Neural cell (in vitro differentiated cells): ENCODE measurements around the gene XDH.

Experiments used
- CTCF ChIP-seq: fragments of 450-650 bp; IDR thresholded peaks from 2 replicates; pipeline ENCODE4 v1.5.1; 2014; ENCODE audit warnings: antibody characterized with exemption, mild to moderate bottlenecking, moderate library complexity; ENCODE audit not compliant: poor library complexity, severe bottlenecking
- EP300 ChIP-seq: fragments of 450-650 bp; conservative IDR thresholded peaks from 2 replicates; pipeline ENCODE4 v1.6.1; 2014; ENCODE audit warnings: antibody characterized with exemption, mild to moderate bottlenecking, moderate library complexity; ENCODE audit not compliant: poor library complexity, severe bottlenecking
- EZH2 ChIP-seq: fragments of 200-600, 300-800 bp; shearing (Covaris generic), sonication (generic); IDR thresholded peaks from 2 replicates; pipeline ENCODE4 v1.6.1; 2014; ENCODE audit warnings: antibody characterized with exemption, low read length, borderline replicate concordance, mild to moderate bottlenecking; ENCODE audit not compliant: insufficient read depth, poor library complexity, severe bottlenecking
- POLR2AphosphoS5 ChIP-seq: IDR thresholded peaks from 2 replicates; pipeline ENCODE4 v1.6.1; 2012
- RAD21 ChIP-seq: fragments of 450-650 bp; conservative IDR thresholded peaks from 2 replicates; pipeline ENCODE4 v1.6.1; 2014; ENCODE audit warnings: antibody characterized with exemption, mild to moderate bottlenecking, moderate library complexity
- REST ChIP-seq: IDR thresholded peaks from 2 replicates; pipeline ENCODE4 v1.6.1; 2012; ENCODE audit warnings: borderline replicate concordance
- SMC3 ChIP-seq: fragments of 450-650 bp; conservative IDR thresholded peaks from 2 replicates; pipeline ENCODE4 v1.6.1; 2014; ENCODE audit warnings: antibody characterized with exemption, mild to moderate bottlenecking, moderate library complexity; ENCODE audit not compliant: poor library complexity

GRCh38 chr2:31322371-31322770 is 92.2 kb downstream of the XDH start:
- TF ChIP-seq EZH2 (no peak), CTCF (no peak), RAD21 (no peak), EP300 (no peak), REST (no peak), POLR2AphosphoS5 (no peak), SMC3 (no peak)
